SIG-M5 treated with dmso at 0.1 percent for 504 hours (cell line): ENCODE data around the gene LIPM.

ENCODE experiments used
- DNase-seq: peaks from one replicate; lab custom pipeline; 2025; ENCODE audit not compliant: unreplicated experiment; lab: John Stamatoyannopoulos, UW

Gene LIPM

DNA sequence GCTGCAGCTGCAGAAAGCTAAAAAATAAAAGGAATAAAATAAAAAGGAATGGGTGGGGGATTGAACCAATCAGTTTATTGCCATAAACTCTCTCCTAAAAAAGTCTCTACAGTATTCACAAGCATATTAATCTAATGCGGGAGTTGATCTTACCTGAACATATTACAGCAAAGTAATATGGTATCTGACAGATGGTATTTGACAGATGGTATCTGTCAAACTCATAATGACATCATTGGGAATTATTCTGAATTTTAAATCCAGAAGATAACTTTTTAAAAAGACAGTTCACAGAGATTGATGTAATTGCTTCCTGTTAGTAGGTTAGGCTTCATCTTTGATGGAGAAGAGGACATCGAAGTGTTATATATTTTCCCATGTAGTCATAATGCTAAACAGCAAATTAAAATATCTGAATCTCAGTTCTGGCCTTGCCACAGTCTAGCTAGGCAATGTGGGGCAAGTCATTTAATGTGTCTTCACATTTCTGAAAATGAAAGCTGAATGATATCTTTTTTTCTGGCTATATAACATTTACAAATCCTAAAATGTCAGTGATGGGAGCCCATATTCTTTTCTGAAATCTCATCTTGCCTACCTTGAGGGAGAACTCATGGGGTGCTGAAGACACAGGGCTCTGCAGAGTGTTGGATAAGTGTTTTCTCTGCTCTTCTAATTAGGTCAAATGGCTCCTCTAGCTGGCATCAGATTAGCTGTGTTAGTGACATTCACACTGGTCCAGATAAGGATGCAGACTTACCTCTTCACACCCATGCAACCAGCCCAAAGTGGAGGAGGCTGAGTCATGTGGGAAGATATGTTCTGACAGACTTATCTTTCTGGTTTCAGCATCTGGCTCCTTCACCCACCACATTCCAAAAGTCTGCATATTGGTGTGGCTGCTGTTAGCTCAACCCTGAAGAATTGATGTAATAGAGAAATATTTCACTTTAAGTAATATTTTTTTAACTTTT, 2.1 kb upstream of the LIPM start:
- no peak for DNase-seq

DNA sequence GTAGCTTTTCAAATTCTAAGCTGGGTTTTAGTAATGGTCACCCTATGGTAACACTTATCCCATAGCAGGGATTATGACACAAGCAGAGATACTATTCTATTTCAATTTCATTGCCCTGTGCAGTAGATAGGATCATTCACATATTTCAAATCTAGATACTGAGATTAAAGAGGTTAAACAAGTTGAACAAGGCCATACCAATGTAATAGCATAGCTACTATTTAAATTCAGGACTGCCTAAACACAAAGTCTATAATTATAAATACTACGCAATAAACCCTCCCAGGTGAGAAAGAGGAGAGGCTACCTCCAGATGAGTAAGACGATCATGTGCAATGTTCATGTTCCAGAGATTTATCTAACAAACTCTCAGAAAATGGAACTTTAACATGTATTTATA, 1.1 kb downstream of the LIPM start:
- DNase-seq, result no peak

DNA sequence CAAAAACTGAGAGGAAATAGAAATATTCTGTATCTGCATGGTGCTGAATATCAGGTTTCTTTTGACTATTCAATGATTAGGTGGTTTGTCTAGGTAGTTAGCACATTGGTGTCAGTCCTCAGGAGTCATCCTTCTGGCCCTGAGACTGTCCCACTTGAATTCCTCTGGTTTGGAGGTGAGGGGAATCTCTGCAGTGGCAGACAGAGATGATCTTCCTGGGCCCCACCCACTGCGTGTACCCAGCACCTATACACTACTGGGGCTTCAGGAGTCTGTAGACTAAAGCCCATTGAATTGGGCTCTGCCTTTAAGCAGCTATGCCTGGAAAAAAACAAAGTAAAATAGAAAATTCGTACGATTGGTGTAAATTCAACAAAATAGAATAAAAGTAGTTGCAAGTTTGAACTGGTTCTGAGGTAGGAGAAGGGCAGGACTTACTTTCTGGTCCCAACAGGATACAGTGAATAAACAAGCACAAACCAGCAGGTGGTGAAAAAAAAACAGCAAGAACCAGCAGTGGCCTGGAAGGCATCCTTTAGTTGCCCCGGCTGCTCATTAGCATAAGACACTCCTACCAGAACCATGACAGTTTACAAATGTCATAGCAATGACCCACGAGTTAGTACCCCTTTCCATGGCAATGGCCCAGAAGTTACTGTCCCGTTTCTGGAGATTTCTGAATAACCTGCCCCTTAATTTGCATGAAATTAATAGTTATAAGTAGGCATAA, 1.7 kb downstream of the LIPM start:
- no peak for DNase-seq

DNA sequence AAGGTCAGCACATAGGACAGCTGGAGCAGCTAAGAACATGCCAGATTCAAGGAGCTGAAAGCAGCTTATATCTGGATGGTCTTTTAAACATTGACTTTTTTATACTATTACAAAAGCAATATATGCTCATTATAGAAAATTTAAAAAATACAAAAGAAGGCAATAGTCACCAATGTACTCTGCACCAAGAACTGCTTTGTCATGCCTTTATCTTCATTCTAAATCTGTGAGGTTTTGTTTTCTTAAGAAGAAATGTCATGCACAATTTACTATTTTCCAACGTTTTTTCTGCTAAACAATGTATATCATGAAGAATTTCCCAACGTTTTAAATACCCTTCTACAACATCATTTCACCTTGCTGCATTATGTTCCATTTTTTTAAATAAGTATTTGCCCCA, 2.8 kb downstream of the LIPM start:
- no peak for DNase-seq

DNA sequence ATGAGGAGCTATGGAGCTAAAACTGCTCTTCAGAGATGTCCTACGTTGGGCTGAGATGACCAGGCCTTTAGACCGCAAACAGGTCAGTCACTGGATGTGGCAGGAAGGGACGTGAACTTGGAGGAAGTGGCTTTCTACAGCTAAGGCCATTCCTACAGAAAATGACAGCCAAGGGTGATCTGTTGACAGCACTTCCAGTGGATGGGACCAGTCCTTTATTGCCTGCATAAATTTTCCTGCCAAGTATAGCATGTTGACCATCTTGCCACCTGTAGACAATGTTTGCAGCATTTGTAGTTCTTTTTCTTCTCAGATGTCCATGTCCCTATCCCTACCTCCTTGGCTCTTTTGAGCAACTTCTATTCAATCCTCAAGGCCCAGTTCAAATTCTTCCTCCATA, 3.4 kb downstream of the LIPM start:
- no peak for DNase-seq

DNA sequence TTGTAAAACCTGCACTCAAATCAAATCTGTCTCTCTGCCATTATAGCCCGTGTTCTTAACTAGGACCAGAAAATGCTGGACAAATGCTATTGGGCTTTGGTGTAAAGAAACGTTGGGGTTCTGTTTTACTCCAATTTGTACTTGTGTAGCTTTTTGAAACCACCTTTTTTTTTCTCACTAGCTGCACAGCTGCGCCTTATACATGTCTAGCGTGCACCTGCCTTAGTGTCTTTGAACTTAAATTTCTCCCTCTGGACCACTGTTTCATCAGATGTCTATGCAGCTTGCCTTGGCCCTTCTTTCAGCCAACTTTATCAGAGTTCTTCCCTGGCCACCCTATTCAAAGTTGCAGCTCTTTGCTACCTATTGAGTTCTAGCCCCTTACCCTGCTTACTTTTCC, 7.1 kb downstream of the LIPM start:
- DNase-seq, result no peak

DNA sequence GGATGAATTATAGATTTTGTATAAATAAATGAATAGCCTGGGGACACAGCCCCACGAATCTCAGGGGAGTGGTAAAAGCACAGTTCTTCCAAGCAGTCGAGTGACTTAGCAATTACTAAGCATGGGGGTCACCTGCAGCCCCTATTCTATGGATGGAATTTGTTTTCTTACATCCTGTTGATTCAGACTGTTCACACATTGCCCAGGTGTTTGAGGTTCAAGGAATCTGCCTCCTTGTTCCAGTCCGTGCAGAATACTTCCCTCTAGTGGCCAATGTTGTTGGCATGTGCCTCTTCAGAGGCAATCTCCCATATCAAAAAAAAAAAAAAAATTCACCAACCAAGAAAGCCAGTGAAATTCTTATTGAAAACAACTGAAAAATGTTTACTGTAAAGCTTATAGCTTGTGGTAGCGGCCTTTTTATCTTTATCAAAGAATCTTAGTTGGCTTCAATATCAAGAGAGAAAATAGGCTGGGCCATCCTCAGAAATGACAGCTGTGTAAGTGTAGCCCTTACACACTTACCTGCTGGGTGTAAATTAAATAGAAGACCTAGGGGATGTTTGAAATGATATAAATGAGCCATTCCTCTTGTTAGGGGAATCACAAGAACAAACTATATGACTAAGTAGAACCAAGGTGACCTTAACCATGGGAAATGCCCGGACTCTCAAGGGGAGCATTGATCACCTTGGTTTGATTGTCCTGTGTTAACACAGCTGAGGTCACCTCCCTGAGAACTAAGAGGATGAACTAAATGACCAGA, 7.8 kb downstream of the LIPM start:
- DNase-seq, result peak; percentile 63

DNA sequence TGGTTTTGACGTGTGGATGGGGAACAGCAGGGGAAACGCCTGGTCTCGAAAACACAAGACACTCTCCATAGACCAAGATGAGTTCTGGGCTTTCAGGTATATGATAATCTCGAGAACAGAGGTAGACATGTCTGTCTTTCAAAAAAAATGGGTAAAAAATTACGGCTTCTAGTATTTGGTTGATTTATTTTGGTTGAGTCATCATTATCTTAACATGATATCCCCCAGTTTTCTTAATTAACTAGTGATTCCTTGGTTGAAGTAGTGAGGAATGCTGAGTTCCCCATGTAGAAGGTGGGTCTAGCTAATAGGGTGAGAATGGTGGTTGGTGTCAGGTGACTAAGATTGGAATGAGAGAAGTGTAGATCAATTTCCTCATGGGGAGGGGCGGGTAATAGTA, 10.7 kb downstream of the LIPM start:
- DNase-seq, result no peak

DNA sequence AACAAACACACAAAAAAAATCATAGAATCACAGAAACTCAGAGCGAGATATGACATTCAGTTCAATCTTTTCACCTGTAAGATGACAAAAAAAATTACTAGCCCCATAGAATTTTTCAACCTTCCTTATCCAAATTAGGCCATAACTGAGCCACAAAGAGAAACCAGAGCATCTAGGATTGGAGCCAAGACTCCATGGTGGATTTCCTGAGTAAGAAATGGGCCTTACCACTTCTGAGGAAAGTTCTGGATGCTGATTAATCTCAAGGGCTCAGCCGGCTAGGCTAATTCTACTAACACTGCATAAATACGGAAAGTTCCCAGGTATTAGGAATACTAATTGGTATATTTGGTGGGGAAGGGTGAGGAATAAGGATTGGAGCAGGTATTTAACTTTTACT, 16.8 kb downstream of the LIPM start:
- no peak for DNase-seq

DNA sequence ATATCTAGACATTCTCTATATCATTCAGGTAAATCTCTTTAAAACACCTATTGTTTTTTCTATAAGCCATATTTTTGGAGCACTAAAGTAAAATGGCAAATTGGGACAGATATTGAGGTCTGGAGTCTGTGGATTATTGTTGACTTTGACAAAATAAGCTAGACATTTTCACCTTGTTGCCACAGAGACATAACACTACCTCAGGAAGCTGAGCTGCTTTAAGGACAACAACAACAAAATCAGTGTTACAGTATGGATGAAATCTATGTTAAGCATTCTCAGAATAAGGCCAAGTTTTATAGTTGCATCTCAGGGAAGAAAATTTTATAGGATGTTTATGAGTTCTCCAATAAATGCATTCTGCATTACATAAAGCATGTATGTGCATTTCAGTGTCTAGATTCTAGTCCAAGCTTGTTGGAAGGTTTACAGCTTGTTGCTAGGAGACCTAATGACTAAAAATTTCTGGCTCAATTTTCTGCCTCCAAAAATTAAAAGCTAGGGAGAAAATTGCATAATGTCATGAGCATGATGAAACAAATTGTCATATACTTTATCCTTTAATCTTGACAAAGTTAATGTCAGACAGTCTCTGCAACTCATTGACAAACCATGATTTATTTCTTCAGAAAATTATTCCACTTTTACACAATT, 18.3 kb downstream of the LIPM start:
- no peak for DNase-seq

DNA sequence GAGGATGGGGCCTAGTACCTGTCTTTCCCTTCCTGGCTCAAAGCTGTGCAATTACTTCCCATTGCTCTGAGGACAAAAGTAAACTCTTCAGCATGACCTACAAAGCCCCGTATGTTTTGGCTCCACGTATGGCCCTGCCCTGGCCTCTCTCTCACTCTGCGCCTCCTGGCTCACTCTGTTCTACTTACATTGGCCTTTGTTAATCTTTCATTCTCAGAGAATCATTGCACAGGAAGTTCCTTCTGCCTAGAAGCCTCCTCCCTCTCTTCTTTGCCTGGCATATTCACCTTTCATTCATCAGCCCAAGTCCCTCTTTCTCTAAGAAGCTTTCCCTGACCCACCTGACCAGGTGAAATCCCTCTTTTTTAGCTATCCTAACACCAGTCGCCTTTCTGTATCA, 23.9 kb downstream of the LIPM start:
- no peak for DNase-seq

DNA sequence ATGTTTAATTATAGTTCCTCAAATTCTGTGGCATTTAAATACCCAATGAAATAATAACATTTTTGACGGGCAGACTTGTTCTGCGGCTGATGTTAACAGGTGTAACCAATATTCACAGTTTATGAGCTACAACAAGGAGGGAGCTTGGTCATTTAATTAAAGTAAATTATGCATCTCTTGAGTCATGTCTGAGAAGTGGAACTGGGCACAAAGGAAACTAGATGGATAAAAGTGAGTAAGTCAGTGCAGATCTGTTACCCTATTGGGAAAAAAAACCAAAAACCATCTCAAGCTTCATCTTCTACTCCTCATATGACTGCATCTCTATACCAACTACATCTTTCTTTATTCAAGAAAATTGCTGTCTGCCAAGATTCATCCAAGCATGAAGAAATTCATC, 25.1 kb downstream of the LIPM start:
- DNase-seq, result no peak

DNA sequence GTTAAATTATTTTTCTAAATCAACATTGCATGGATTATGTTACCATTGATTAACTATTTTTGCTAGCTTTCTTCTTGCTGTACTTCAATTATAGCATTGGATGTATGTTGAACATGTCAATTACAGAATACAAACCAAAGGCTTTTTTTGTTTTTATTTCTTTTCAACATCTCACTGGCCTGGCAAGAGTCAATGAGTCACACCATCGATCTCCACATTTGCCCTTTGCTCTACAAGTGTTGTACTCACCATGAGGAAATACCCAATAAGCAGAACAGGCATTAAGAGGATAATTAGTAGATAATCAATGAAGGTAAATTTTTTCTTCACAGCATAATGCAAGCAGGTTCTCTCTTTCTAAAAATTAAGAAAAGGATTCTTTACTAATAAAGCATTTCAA, 25.8 kb downstream of the LIPM start:
- DNase-seq, result no peak

DNA sequence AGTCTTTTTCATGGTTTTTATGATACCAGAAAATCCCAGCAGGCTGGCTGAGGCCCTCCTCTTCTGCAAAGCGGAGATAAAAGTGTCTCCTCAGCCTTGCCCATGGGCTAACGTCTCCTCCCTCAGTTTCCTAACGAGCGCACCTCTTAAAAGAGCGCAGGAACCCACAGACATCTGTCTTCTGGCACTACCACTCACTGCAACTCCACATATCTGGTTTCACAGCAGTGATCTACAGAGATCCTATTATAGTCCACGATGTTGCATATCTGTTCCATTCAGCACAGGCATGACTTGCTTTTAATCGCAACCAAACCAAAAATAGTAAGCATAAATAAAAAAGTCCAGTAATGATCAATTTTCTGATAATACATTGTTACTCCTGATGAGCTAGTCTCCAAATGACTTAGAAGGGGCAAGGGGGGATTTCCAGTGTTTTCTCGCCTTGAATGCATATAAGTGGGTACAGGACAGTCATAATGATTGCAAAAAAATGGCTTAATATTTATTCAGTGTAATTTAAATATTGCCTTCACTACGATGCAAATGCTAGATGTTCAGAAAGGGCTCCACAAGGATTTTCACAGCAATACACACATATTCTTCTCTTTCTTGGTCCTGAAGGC, 28.2 kb downstream of the LIPM start:
- no peak for DNase-seq

DNA sequence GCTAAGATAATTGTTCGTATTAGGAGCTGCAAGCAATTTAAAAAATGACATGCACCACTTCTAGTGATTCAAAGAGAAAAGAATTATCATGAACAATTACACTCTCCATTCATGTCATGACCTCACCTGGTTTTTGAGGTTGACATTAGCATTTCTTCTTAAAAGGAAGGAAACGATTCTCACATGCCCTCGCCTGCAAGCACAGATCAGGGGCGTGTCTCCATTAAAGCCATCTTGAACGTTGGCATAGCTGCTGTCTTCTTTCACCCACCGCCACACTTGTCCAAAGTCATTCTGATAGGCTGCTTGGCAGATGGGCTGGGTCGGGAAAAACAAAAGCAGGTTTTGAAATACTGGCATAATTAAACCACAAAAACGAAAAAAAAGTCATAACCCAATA, 29.2 kb downstream of the LIPM start:
- no peak for DNase-seq

DNA sequence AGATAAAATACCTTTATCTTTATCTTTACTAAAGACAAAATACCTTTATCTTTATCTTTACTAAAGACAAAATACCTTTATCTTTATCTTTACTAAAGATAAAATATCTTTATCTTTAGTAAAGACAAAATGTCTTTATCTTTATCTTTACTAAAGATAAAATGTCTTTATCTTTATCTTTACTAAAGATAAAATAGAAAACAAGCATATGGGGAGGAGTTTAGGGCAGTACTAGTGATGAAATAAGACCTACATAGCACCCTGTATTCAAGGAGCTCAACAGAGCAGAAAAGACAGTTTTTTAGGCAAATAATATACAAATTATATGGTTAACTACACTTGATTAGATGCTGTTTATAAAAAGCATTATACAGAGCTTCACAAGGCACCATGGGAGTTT, 29.8 kb downstream of the LIPM start:
- DNase-seq, result no peak

DNA sequence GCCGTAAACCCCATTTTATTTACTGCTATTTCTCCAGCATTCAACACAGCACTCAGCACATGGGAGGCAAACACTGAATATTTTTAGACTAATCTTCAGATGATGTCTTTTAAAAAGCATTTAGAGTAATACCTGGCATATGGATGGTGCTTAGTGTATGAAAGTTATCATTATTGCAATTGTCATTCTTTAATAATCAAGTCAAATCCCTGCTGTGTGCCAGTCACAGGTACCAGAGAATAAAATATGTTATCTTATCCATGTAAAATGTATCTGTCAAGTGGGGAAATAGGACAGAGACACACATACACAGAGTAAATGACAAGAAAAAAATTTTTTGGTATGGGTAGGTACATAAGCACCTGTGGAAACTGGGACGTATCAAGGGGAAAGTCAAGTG, 30.6 kb downstream of the LIPM start:
- no peak for DNase-seq

DNA sequence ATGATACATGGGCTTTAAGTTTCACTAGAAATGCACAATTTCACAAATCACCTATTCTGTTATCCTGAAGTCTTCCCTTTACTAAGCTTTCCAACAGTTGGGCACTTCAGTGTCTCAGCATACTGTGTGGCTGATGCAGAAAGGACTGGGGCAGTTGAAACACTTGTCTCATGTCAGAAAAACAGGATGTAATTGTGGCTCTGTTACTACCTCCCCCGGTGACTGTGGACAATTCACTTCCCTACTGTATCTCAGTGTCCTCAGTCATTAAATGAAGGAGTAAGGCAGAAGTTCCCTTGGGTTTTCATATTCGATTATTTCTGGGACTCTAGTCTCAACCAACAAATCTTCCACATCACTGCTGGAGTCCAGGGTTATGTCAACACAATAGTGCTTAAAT, 31.2 kb downstream of the LIPM start:
- peak; percentile 60 for DNase-seq

DNA sequence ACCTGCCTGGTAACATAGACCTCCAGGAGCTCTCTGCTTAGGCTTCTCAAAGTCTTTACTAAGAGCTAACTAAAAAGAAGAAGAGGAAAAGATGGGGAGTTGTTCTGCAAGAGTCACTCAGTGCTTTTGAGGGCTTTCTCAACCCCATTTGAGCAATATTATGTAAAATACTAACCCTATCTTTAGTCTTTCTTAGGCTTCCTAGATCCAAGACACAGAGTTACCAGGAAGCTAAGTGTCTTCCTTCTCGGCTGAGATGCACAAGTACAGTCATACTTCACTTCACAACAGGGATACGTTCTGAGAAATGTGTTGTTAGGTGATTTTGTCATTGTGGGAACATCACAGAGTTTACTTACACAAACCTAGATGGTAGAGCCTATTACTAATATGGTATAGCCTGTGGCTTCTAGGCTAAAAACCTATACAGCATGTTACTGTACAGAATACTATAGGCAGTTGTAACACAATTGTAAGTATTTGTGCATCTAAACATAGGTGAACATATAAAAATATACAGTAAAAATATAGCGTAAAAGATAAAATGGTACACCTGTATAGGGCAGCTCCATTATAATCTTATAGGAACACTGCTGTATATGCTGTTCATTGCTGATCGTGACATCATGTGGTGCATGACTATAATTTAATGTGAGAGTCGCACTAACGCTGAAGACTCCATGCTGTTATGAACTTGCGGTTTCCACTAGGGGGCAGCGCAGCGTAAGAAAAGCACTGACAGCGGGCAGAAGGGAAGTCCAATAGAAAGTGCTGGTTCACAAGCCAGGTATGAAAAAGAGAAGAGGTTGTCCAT, 32.8 kb downstream of the LIPM start:
- DNase-seq, result peak; percentile 86

DNA sequence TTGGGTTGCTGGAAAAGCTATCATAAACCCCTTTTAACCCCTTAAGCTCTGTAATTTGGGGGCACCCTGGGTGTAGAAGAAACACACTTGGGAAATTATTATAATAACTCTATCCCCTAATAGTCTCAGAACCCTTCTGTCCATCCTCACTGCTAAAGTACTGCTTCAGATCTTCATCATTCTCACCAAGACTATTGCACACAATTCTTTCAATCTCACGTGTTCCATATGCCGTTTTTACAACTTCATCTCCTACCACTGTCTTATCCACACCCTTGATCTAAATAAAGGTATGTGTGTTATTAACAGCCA, 33.3 kb downstream of the LIPM start:
- no peak for DNase-seq
